GM08714 (cell line): ENCODE results near the gene MRC1.

ENCODE experiments used
- H3K4me3 ChIP-seq: fragments of 200-500 bp; sonication (Bioruptor generic); 2 replicates; pipeline ENCODE4 v1.5.1; 2014; ENCODE audit warnings: mild to moderate bottlenecking, low read length, inconsistent platforms
- ZNF274 ChIP-seq: IDR thresholded peaks from 2 replicates; pipeline ENCODE4 v1.6.1; 2012; ENCODE audit warnings: mild to moderate bottlenecking, low read depth, low read length

The MRC1 gene

GRCh38 chr10:17817316-17817715 lies 8.2 kb downstream of the MRC1 start:
- no peak for TF ChIP-seq ZNF274

GRCh38 chr10:17817790-17818189 lies 8.6 kb downstream of the MRC1 start:
- no peak for TF ChIP-seq ZNF274
- no peak overlapping the region for H3K4me3 ChIP-seq

More at GRCh38 chr10:17817316-17817715, 8.2 kb downstream of the MRC1 start:
- H3K4me3 ChIP-seq, result no peak overlapping the region

DNA sequence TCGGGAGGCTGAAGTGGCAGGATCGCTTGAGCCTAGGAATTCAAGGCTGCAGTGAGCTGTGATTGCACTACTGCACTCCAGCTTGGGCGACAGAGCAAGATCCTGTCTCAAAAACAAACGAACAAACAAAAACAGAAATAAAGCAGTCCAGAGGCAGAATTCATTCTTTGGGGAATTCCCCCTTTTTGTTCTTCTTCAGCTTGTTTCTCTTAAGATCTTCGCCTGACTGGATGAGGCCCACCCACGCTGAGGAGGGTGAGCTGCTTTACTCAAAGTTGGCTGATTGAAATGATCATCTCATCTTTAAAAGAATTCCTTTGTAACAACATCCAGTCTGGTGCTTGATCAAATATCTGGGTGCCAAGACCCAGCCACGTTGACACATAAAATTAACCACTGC lies 10.7 kb downstream of the MRC1 start:
- no peak overlapping the region for H3K4me3 ChIP-seq
- TF ChIP-seq ZNF274, result no peak

- no peak overlapping the region for H3K4me3 ChIP-seq
- TF ChIP-seq ZNF274, result no peak
Measured at GRCh38 chr10:17820943-17821342, 11.8 kb downstream of the MRC1 start.

GRCh38 chr10:17821893-17822292 lies 12.7 kb downstream of the MRC1 start:
- no peak overlapping the region for H3K4me3 ChIP-seq
- TF ChIP-seq ZNF274, result no peak

- H3K4me3 ChIP-seq, result no peak overlapping the region
- TF ChIP-seq ZNF274, result no peak
Measured at GRCh38 chr10:17831341-17831740, 22.2 kb downstream of the MRC1 start.

DNA sequence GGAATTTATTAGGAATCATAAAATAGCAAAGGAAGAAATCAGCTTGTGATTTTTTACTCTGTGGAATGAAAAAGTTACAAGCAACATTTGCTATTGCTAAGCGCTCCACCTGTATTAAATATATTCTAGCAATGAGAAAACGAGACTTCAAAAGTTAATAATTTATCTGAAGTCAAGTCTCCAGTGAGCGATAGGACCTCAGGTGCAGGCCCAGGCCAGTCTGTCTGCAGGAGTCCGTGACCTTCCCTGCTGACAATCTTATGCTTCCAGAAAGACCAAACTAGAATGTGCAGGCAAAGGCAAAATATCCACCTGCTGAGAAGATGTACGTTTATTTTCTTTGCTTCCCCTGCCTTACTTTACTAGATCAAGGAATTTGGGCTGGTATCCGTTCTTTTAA lies 22.7 kb downstream of the MRC1 start:
- no peak for TF ChIP-seq ZNF274
- H3K4me3 ChIP-seq, result no peak overlapping the region

GRCh38 chr10:17833656-17834055 lies 24.5 kb downstream of the MRC1 start:
- no peak for TF ChIP-seq ZNF274
- no peak overlapping the region for H3K4me3 ChIP-seq

- TF ChIP-seq ZNF274, result no peak
Measured at GRCh38 chr10:17835688-17836087, 26.5 kb downstream of the MRC1 start.

GRCh38 chr10:17836942-17837341 lies 27.8 kb downstream of the MRC1 start:
- no peak overlapping the region for H3K4me3 ChIP-seq
- TF ChIP-seq ZNF274, result no peak

More at GRCh38 chr10:17835688-17836087, 26.5 kb downstream of the MRC1 start:
- no peak overlapping the region for H3K4me3 ChIP-seq

- TF ChIP-seq ZNF274, result no peak
- H3K4me3 ChIP-seq, result no peak overlapping the region
Measured at GRCh38 chr10:17838080-17838648, 29.0 kb downstream of the MRC1 start.

- TF ChIP-seq ZNF274, result no peak
Measured at GRCh38 chr10:17841050-17841449, 31.9 kb downstream of the MRC1 start.

GRCh38 chr10:17842641-17843040 lies 33.5 kb downstream of the MRC1 start:
- no peak for TF ChIP-seq ZNF274
- no peak overlapping the region for H3K4me3 ChIP-seq

More at GRCh38 chr10:17841050-17841449, 31.9 kb downstream of the MRC1 start:
- H3K4me3 ChIP-seq, result no peak overlapping the region

DNA sequence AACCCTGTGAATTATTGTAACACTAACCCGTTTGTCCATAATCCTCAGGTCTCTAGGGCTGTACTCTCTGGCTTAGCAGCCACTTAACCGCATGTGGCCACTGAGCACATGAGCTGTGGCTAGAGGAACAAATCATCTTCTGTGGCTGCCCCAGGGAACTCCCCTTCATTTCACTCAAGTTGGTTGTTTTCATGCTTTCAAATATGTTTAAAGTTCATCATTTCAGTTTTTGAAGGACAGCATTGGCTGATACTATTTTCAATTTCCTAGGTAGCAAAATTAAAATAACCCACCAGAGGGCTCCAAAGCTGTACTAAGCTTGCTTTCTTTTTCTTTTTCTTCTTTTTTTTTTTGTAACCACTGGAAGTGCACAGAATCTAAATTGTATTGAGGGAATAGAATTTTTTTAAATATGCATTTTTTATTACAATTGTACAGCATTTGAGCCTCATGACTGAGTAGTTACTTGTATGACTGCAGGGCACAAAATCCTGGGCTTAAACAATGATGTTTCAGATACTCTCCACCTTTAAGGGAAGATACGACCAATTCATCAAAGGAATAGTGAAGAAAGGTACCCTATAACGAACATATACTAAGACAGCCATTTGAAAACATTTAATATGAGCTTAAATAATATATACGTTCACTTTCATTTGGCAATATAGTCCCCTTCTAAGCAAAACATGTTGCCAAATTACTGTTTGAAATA lies 38.6 kb downstream of the MRC1 start:
- no peak overlapping the region for H3K4me3 ChIP-seq
- no peak for TF ChIP-seq ZNF274

DNA sequence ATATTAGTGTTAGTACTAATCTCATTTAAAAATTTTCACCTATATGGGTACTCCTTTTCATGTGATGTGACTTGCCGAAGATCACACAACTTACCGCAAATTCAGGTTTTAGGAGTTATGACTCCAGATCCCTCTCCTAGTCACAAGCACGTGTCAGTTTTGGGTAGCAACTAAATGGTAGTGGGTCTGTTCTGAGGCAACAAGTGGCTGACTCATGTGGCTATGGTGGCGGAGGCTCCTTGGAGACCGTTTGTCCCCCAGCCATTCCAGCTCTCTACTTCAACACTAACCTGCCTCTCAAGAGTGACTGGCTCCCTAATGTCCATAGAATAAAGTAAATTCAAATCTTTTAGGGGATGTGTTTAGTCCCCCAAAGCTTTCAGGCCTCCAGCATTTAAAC lies 39.5 kb downstream of the MRC1 start:
- no peak for TF ChIP-seq ZNF274
- H3K4me3 ChIP-seq, result no peak overlapping the region

- no peak overlapping the region for H3K4me3 ChIP-seq
- no peak for TF ChIP-seq ZNF274
Measured at GRCh38 chr10:17850501-17850900, 41.4 kb downstream of the MRC1 start.

DNA sequence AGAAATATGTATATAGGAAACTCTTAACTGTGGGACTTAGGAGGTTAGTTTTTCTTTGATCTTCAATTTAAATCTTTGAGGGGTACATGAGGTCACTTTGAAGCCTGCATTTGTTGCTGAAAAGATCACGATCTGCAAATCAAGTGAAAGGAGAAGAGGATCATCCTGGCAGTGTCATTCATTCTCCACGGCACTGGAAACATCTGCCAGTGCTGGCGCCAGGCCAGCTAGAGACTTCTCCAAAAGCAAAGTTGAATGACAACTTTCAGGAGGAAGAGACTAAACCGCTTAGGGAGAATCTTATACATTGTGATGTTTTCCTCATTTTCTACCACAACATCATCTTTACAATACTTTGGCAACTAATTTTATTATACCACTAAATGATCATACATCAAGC lies 42.5 kb downstream of the MRC1 start:
- no peak overlapping the region for H3K4me3 ChIP-seq
- TF ChIP-seq ZNF274, result no peak
